Spleen (tissue), 7 donors: Measurements from ENCODE around the gene SCN4A.

ENCODE experiments used
- POLR2A ChIP-seq, 3 donors: fragments of 450-650 bp; IDR thresholded peaks; one replicate each; pipeline ENCODE4 v1.5.1; 2017; ENCODE audit warnings: antibody characterized with exemption in 3 of 3, mild to moderate bottlenecking in 1 of 3
- POLR2AphosphoS5 ChIP-seq, 3 donors: sonication (generic); formaldehyde crosslinking; IDR thresholded peaks; one replicate each; pipeline ENCODE4 v1.5.1; 2017; ENCODE audit warnings: antibody characterized with exemption in 3 of 3
- TF ChIP-seq, protein P1 (sequence below), 11 experiments: fragments of 200-600 bp in 7 of 11; fragments of 450-650 bp in 4 of 11; sonication (generic) in 4 of 11; IDR thresholded peaks in 8 of 11; conservative IDR thresholded peaks in 3 of 11; 1 replicate in 7 of 11; 2 replicates in 4 of 11; pipeline versions ENCODE4 v1.4.0 to v1.8.0; 2016 to 2021; ENCODE audit warnings: antibody characterized with exemption in 11 of 11, inconsistent platforms in 4 of 11, mild to moderate bottlenecking in 1 of 11
- donor health status: DM: no; HTN: no; CAD: no; lungs with moderate emphysema.
- donor health status: DM: no; HTN: no; CAD: no.
- donor health status: DM: no; HTN: no; CAD: no.

- TF ChIP-seq, protein P1, sequence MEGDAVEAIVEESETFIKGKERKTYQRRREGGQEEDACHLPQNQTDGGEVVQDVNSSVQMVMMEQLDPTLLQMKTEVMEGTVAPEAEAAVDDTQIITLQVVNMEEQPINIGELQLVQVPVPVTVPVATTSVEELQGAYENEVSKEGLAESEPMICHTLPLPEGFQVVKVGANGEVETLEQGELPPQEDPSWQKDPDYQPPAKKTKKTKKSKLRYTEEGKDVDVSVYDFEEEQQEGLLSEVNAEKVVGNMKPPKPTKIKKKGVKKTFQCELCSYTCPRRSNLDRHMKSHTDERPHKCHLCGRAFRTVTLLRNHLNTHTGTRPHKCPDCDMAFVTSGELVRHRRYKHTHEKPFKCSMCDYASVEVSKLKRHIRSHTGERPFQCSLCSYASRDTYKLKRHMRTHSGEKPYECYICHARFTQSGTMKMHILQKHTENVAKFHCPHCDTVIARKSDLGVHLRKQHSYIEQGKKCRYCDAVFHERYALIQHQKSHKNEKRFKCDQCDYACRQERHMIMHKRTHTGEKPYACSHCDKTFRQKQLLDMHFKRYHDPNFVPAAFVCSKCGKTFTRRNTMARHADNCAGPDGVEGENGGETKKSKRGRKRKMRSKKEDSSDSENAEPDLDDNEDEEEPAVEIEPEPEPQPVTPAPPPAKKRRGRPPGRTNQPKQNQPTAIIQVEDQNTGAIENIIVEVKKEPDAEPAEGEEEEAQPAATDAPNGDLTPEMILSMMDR (IDR thresholded peaks at IDR 0.05 in 8 of 11, conservative IDR thresholded peaks at IDR 0.05 in 3 of 11), result no peak
- TF ChIP-seq POLR2A (IDR thresholded peaks at IDR 0.05), result no peak
- no peak for TF ChIP-seq POLR2AphosphoS5 (IDR thresholded peaks at IDR 0.05)
Observed at GRCh38 chr17:63986821-63987220, 14.1 kb upstream of the SCN4A start.
